Astrocyte of the spinal cord (primary cell): Measurements from ENCODE around the gene KLHL25.

Source experiments
- DNase-seq: peaks from one replicate; pipeline ENCODE4 v3.0.0; 2011; ENCODE audit warnings: low read depth, low spot score
- H3K4me3 ChIP-seq: 2 replicates; pipeline ENCODE4 v1.5.1; 2011; ENCODE audit warnings: low read depth, mild to moderate bottlenecking, low read length, moderate library complexity
- CTCF ChIP-seq: IDR thresholded peaks from 2 replicates; pipeline ENCODE4 v1.5.1; 2012; ENCODE audit warnings: low read depth, mild to moderate bottlenecking, low read length, inconsistent platforms
- in situ Hi-C: cut with HindIII; loops from 2 replicates; pipeline ENCODE4 v1.10.0; 2017; ENCODE audit warnings: low sequenced_read_pairs

KLHL25 gene

GRCh38 chr15:85723960-85724945 lies 70.5 kb downstream of the KLHL25 start:
- in situ Hi-C loops = no loop called here
- no peak for DNase-seq
- no peak overlapping the region for H3K4me3 ChIP-seq
- TF ChIP-seq CTCF = no peak

GRCh38 chr15:85722374-85723152 lies 72.2 kb downstream of the KLHL25 start:
- in situ Hi-C loops = no loop called here
- TF ChIP-seq CTCF = no peak
- DNase-seq = no peak

GRCh38 chr15:85718981-85719380 lies 75.7 kb downstream of the KLHL25 start:
- no peak overlapping the region for H3K4me3 ChIP-seq
- DNase-seq = no peak
- no peak for TF ChIP-seq CTCF
- in situ Hi-C loops = no loop called here

More at GRCh38 chr15:85722374-85723152, 72.2 kb downstream of the KLHL25 start:
- no peak overlapping the region for H3K4me3 ChIP-seq

- no peak for TF ChIP-seq CTCF
- no peak overlapping the region for H3K4me3 ChIP-seq
- DNase-seq = no peak
- in situ Hi-C loops = no loop called here
Measured at GRCh38 chr15:85718271-85718971, 76.3 kb downstream of the KLHL25 start.

- in situ Hi-C loops = no loop called here
- no peak overlapping the region for H3K4me3 ChIP-seq
Measured at GRCh38 chr15:85717212-85717611, 77.5 kb downstream of the KLHL25 start.

More at GRCh38 chr15:85717212-85717611, 77.5 kb downstream of the KLHL25 start:
- no peak for DNase-seq
- TF ChIP-seq CTCF = no peak
